Lung (tissue), 12 donors: Measurements from ENCODE around the gene MESP2. TPM values are rescaled to one million over a fixed set of nuclear protein-coding genes. Genes with fewer than 3 reads are reported as not detected.

Experiments
- ATAC-seq: fragments of 200-7000 bp; cut with Tn5 transposase; one replicate; pipeline ENCODE4 v1.9.1; 2020; ENCODE audit warnings: moderate number of reproducible peaks; ENCODE audit not compliant: insufficient read depth, low FRiP score
- DNase-seq, 3 donors: peaks; one replicate each; pipeline ENCODE4 v3.0.0-alpha.2; 2013 to 2017
- H3K27ac ChIP-seq, 2 donors: one replicate each; pipeline ENCODE4 v1.5.1; 2013; ENCODE audit warnings: mild to moderate bottlenecking in 2 of 2, moderate library complexity in 2 of 2, control low read depth in 1 of 2, inconsistent platforms in 1 of 2, low read depth in 1 of 2, low read length in 1 of 2
- H3K27me3 ChIP-seq, 3 donors: one replicate each; pipeline ENCODE4 v1.5.1; 2013; ENCODE audit warnings: low read length in 2 of 3; ENCODE audit not compliant: control insufficient read depth in 3 of 3, insufficient read depth in 3 of 3
- H3K36me3 ChIP-seq, 4 donors: one replicate each; pipeline ENCODE4 v1.5.1; 2013; ENCODE audit warnings: low read length in 4 of 4, mild to moderate bottlenecking in 1 of 4, moderate library complexity in 1 of 4; ENCODE audit not compliant: control insufficient read depth in 4 of 4, insufficient read depth in 4 of 4
- H3K4me1 ChIP-seq, 5 donors: one replicate each; pipeline ENCODE4 v1.5.1; 2013; ENCODE audit warnings: low read length in 5 of 5, mild to moderate bottlenecking in 2 of 5, moderate library complexity in 1 of 5; ENCODE audit not compliant: control insufficient read depth in 5 of 5, insufficient read depth in 5 of 5
- H3K4me3 ChIP-seq: one replicate; pipeline ENCODE4 v1.5.1; 2013; ENCODE audit warnings: mild to moderate bottlenecking, control low read depth, moderate library complexity
- H3K9ac ChIP-seq, 2 donors: one replicate each; pipeline ENCODE4 v1.5.1; 2013; ENCODE audit warnings: low read length in 2 of 2, control low read depth in 1 of 2; ENCODE audit not compliant: insufficient read depth in 1 of 2
- H3K9me3 ChIP-seq, 4 donors: one replicate each; pipeline ENCODE4 v1.5.1; 2013; ENCODE audit warnings: low read length in 3 of 4, mild to moderate bottlenecking in 1 of 4, moderate library complexity in 1 of 4; ENCODE audit not compliant: control insufficient read depth in 4 of 4, insufficient read depth in 3 of 4
- WGBS, 2 donors: extraction: QIAGEN DNeasy Blood & Tissue Kit; methylation state at CpG; one replicate each; pipeline ENCODE4 v1.1.7; 2013; 5-methylcytosine and 5-hydroxymethylcytosine counted together
- polyA plus RNA-seq, 2 donors: library from polyadenylated mRNA; stranded (reverse); fragments of 200-250 nt; gene quantifications; one replicate each; pipeline ENCODE4 v1.2.1, GENCODE V29; 2013
- total RNA-seq, 2 donors: library from RNA; depleted of rRNA in 1 of 2; stranded (reverse); fragments of >200 nt in 1 of 2; gene quantifications; one replicate each; pipeline ENCODE4 v1.2.1, GENCODE V29; 2014 to 2021
- TF ChIP-seq, protein P1 (sequence below): IDR thresholded peaks from 2 replicates; pipeline ENCODE4 v1.5.1; 2012; ENCODE audit warnings: mild to moderate bottlenecking; ENCODE audit errors: control extremely low read depth, extremely low read depth
- donor health status: control.
- donor health status: control.
- donor health status: Bipolar disorder and iron deficiency.
- donor health status: healthy.
- donor health status: DM: yes; HTN: yes; CAD: no.

Gene MESP2
- total and polyA plus RNA-seq, 4 donors, result 0.17 to 0.71 (median 0.55) TPM; not detected in 1

DNA sequence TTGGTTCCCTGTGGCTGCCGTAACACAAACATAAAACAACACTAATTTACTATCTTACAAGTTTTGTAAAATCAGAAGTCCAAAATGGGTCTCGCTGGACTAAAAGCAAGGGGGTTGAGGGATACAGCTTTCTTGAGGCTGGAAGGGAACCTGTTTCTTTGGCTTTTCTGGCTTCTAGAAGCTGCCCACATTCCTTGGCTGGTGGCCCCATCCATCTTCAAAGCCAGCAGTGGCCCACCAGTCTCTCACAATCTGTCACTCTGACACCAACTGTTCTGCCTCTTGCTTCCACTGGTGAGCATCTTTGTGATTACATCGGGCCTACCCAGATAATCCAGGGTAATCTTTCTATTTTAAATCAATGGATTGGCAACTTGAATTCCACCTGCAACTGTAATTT, 39.6 kb downstream of the MESP2 start:
- no peaks in the 10 kb centered on the region for H3K36me3 ChIP-seq
- no peak overlapping the region for H3K27ac ChIP-seq
- peaks cover 0 to 27% (median 20%) of the 10 kb centered on the region in 3 donors for H3K27me3 ChIP-seq
- no peak for DNase-seq
- H3K9ac ChIP-seq, result no peak overlapping the region
- no peak for ATAC-seq
- peaks cover 0 to 3% (median 1%) of the 10 kb centered on the region in 4 donors for H3K9me3 ChIP-seq
- no peak overlapping the region for H3K4me3 ChIP-seq
- TF ChIP-seq, protein P1, sequence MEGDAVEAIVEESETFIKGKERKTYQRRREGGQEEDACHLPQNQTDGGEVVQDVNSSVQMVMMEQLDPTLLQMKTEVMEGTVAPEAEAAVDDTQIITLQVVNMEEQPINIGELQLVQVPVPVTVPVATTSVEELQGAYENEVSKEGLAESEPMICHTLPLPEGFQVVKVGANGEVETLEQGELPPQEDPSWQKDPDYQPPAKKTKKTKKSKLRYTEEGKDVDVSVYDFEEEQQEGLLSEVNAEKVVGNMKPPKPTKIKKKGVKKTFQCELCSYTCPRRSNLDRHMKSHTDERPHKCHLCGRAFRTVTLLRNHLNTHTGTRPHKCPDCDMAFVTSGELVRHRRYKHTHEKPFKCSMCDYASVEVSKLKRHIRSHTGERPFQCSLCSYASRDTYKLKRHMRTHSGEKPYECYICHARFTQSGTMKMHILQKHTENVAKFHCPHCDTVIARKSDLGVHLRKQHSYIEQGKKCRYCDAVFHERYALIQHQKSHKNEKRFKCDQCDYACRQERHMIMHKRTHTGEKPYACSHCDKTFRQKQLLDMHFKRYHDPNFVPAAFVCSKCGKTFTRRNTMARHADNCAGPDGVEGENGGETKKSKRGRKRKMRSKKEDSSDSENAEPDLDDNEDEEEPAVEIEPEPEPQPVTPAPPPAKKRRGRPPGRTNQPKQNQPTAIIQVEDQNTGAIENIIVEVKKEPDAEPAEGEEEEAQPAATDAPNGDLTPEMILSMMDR, result no peak
- H3K4me1 ChIP-seq, result peaks cover 0 to 7% (median 0%) of the 10 kb centered on the region in 5 donors
- WGBS, 2 donors, result 87 to 95% methylated on average over 3 of the region's 3 CpGs

GRCh38 chr15:89817701-89818280, 41.7 kb downstream of the MESP2 start:
- TF ChIP-seq, protein P1, result no peak
- Histone ChIP-seq H3K27ac (no peak overlapping the region), H3K4me3 (no peak overlapping the region), H3K27me3 (peaks cover 0 to 33% (median 20%) of the 10 kb centered on the region in 3 donors), H3K36me3 (no peaks in the 10 kb centered on the region), H3K4me1 (peaks cover 0 to 7% (median 0%) of the 10 kb centered on the region in 5 donors), H3K9ac (no peak overlapping the region), H3K9me3 (peaks cover 0 to 3% (median 1%) of the 10 kb centered on the region in 4 donors)
- ATAC-seq, result no peak
- WGBS, 2 donors, result 63 to 69% methylated on average over 10 of the region's 10 CpGs
- DNase-seq, result no peak

- TF ChIP-seq, protein P1, result no peak
- H3K9me3 ChIP-seq, result peaks cover 0 to 3% (median 1%) of the 10 kb centered on the region in 4 donors
- H3K4me1 ChIP-seq, result peaks cover 0 to 7% (median 0%) of the 10 kb centered on the region in 5 donors
- H3K27ac ChIP-seq, result no peak overlapping the region
- H3K9ac ChIP-seq, result no peak overlapping the region
- DNase-seq (no peak), ATAC-seq (no peak)
- H3K36me3 ChIP-seq, result no peaks in the 10 kb centered on the region
- no peak overlapping the region for H3K4me3 ChIP-seq
- H3K27me3 ChIP-seq, result peaks cover 0 to 29% (median 20%) of the 10 kb centered on the region in 3 donors
- 52 to 71% methylated on average over 10 of the region's 10 CpGs for WGBS, 2 donors
Measured at GRCh38 chr15:89818287-89818686, 42.2 kb downstream of the MESP2 start.
